Skeletal muscle tissue (tissue), 4 donors: Measurements from ENCODE around the gene ERVV-1. TPM values are rescaled to one million over a fixed set of nuclear protein-coding genes. Genes with fewer than 3 reads are reported as not detected.

ENCODE experiments used
- H3K27ac ChIP-seq: one replicate; pipeline ENCODE4 v1.7.0; 2013; ENCODE audit warnings: mild to moderate bottlenecking, low read depth, low read length, inconsistent platforms
- H3K27me3 ChIP-seq, 3 donors: one replicate each; pipeline ENCODE4 v1.7.0; 2013; ENCODE audit warnings: low read length in 3 of 3; ENCODE audit not compliant: control insufficient read depth in 3 of 3, insufficient read depth in 3 of 3
- H3K36me3 ChIP-seq, 3 donors: one replicate each; pipeline ENCODE4 v1.7.0; 2013; ENCODE audit warnings: low read length in 3 of 3; ENCODE audit not compliant: control insufficient read depth in 3 of 3, insufficient read depth in 3 of 3
- H3K4me1 ChIP-seq, 3 donors: one replicate each; pipeline ENCODE4 v1.7.0; 2013; ENCODE audit warnings: low read length in 3 of 3, mild to moderate bottlenecking in 3 of 3; ENCODE audit not compliant: control insufficient read depth in 3 of 3, insufficient read depth in 3 of 3
- H3K4me3 ChIP-seq, 3 donors: one replicate each; pipeline ENCODE4 v1.7.0; 2013; ENCODE audit warnings: low read length in 3 of 3
- H3K9ac ChIP-seq, 3 donors: one replicate each; pipeline ENCODE4 v1.7.0; 2013; ENCODE audit warnings: low read length in 3 of 3, mild to moderate bottlenecking in 3 of 3, moderate library complexity in 2 of 3, low read depth in 1 of 3
- H3K9me3 ChIP-seq, 3 donors: one replicate each; pipeline ENCODE4 v1.7.0; 2013; ENCODE audit warnings: low read length in 3 of 3; ENCODE audit not compliant: control insufficient read depth in 3 of 3
- total RNA-seq: library from RNA; depleted of rRNA; stranded (reverse); fragments of >200 nt; gene quantifications from one replicate; pipeline ENCODE4 v1.2.3, GENCODE V29; 2014
- donor health status: Osteomylitis.

The ERVV-1 gene
- total RNA-seq, 1 donor from 2014 or later: not detected

- Histone ChIP-seq H3K4me1 (no peaks in the 10 kb centered on the region), H3K9me3 (peaks cover 3 to 5% (median 3%) of the 10 kb centered on the region in 3 donors), H3K27me3 (peaks cover 0 to 6% (median 3%) of the 10 kb centered on the region in 3 donors), H3K4me3 (no peak overlapping the region), H3K27ac (no peak overlapping the region), H3K36me3 (no peaks in the 10 kb centered on the region), H3K9ac (no peak overlapping the region)
These were observed 41.4 kb downstream of the ERVV-1 start for GRCh38 chr19:53055117-53055516.

GRCh38 chr19:53057904-53058580 lies 44.3 kb downstream of the ERVV-1 start:
- Histone ChIP-seq H3K4me3 (peak overlapping the region in 1 of 3 donors; percentile 23), H3K9me3 (peaks cover 0 to 10% (median 3%) of the 10 kb centered on the region in 3 donors), H3K36me3 (no peaks in the 10 kb centered on the region), H3K27ac (no peak overlapping the region), H3K9ac (no peak overlapping the region), H3K27me3 (peaks cover 0 to 6% (median 3%) of the 10 kb centered on the region in 3 donors), H3K4me1 (no peaks in the 10 kb centered on the region)

Other genes starting within 250 kb of the ERVV-1 start
- 2.1 TPM for gene ZNF600, start 227.1 kb upstream of the ERVV-1 start, total RNA-seq
- 3.1 TPM for gene ZNF28, start 192.3 kb upstream of the ERVV-1 start, total RNA-seq
- gene ZNF468, start 156.3 kb upstream of the ERVV-1 start, total RNA-seq: 14.6 TPM
- gene ZNF320, start 116.3 kb upstream of the ERVV-1 start, total RNA-seq: 6.3 TPM
- 2.1 TPM for gene ZNF888, start 90.5 kb upstream of the ERVV-1 start, total RNA-seq
- gene ZNF816, start 51.0 kb upstream of the ERVV-1 start, total RNA-seq: 6.8 TPM
- gene ERVV-2, start 30.8 kb downstream of the ERVV-1 start, total RNA-seq: not detected
- 20.9 TPM for gene ZNF160, start 89.5 kb downstream of the ERVV-1 start, total RNA-seq
- 3.7 TPM for gene ZNF415, start 119.0 kb downstream of the ERVV-1 start, total RNA-seq
- gene ZNF347, start 145.1 kb downstream of the ERVV-1 start, total RNA-seq: 6.8 TPM
- 2.1 TPM for gene ZNF665, start 179.4 kb downstream of the ERVV-1 start, total RNA-seq
- gene ZNF677, start 241.0 kb downstream of the ERVV-1 start, total RNA-seq: 18.8 TPM
- gene VN1R2, start 244.4 kb downstream of the ERVV-1 start, total RNA-seq: not detected